Activated gamma-delta T cell treated with anti-CD3 and anti-CD28 coated beads, Interleukin-2, amount 50 U/mL, for 16 hours (primary cell): ENCODE measurements around the gene SH3D21.

Experiments used
- DNase-seq: peaks from one replicate; pipeline ENCODE4 v3.0.0-alpha.2; 2020; ENCODE audit warnings: low read depth

Gene SH3D21

DNA sequence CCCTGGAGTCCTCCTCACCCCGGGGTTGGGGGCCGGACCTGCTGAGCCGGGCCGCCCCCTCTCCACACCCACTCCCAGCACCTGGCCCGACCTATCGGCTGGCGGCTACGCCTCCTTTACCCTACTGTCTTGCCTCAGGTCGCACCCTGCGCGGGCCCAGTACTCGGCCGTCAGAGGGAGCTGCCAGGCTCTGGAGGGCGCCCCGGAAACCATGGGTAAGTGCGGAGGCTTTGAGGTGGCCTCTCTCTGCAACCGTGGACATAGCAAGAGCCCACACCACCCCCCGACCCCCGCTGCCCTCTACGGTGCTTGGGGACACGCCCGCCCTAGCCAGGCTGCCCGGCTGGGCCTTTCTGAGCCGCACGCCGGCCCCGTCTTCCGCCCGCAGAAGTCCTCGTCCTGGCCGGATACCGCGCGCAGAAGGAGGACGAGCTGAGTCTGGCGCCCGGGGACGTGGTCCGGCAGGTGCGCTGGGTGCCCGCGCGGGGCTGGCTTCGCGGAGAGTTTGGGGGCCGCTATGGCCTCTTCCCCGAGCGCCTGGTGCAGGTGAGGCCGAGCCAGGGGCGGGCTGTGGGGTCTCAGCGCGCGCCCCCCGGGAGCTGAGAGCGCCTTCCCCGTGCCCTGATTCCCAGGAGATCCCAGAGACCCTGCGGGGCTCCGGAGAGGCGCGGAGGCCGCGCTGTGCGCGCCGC is at the start of gene SH3D21:
SH3D21 (plus strand) TSS at position 159 of the 692 bp plus-strand sequence; CDS start at position 212, 53 bp downstream.
- no peak for DNase-seq

DNA sequence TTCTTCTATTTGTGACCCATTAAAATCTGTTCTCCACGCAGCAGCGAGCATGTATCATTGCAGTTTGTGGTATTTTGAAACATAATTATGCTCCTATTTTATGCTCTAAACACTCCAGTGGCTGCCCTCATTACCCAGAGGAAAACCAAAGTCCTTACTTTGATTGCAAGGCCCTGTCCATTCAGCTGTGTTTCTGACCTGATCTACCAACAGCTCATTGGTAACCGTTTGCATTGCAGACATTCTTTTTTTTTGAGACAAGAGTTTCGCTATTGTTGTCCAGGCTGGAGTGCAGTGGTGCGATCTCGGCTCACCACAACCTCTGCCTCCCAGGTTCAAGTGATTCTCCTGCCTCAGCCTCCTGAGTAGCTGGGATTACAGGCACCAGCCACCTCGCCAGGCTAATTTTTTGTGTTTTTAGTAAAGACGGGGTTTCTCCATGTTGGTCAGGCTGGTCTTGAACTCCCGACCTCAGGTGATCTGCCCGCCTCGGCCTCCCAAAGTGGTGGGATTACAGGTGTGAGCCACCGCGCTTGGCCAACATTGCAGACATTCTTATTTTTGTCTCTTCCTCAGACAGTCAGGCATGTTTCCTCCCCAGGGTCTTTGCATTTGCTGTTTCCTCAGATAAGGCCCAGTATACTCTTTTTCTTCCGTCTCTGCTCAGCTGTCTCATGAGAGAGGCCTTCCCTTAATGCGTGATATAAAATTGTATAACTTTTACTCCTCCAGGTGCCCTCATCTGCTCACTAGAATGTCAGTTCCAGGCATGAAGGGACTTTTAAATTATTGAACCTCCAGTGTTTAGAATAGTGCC is 49.4 kb upstream of the SH3D21 start:
- DNase-seq: no peak

GRCh38 chr1:36257375-36257767 is 48.8 kb upstream of the SH3D21 start:
- DNase-seq: no peak

DNA sequence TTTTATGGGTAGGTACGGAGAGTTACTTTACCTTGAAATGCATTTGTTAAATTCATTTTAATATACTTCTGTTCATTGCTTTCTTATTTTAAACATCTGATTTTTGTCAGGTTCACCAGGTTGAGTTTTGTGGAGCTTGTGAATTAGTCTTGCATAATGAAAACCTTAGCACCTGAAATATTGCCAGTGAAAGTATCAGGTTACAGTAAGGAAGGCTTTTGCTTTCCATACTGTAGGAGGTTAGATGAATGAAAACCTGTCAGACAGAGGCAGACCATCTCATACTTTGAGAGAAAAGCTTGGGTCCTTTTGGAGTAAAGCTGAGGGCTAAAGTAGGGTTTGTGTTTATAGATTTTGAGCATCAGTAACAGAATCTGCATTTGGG is 47.2 kb upstream of the SH3D21 start:
- DNase-seq: no peak

DNA sequence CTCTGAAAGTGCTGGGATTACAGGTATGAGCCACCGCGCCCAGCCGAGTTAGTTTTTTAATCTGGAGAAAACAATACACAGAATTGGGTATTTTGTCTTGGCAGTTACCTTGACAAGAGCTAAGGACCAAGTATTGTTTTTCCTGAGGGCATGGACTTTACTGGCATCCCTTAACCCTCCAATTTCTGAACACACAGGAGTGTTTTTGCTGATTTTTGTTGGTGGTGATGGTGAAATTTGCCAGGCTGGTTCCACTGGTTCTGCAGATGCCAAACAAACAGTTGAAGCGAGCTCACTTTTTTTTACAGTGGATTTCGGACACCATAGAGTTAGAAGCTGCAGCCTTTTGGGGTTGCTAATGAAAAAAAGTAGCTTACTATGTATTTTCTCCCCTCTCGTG is 37.2 kb upstream of the SH3D21 start:
- no peak for DNase-seq

DNA sequence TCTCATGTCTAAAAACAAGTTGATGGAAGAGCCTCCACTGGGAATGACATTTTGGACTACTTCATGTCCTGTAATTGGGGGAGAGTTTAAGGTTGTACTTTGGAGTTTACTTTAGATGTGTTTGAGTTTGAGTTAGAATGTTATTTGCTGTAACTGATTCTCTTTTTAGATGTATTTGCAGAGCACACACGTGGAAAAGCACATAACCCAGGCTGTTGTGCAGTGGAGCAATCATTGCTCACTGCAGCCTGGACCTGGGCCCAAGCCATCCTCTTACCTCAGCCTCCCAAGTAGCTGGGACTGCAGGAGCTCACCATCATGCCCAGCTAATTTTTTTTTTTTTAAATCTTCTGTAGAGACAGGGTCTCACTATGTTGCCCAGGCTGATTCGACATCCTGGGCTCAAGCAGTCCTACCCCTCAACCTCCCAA is 36.7 kb upstream of the SH3D21 start:
- no peak for DNase-seq

DNA sequence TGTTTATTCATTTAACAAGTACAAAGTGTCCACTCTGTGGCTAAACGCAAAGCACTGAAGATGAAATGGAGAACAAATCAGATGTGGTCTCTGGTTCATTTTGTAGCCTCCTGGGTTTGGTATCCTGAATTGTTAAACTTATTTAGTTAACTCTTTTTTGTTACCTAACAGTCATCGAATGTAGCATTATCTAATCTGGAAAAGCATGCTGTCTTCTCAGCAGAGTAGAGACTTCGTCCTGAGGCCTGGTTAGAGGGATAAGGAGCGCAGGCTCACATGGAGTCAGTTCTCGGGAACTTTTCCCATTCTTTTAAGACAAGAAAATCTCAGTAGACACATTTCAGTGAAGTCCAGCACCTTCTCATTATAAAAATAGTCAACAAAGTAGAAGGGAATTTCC is 33.1 kb upstream of the SH3D21 start:
- DNase-seq: no peak

GRCh38 chr1:36274201-36274600 is 32.0 kb upstream of the SH3D21 start:
- no peak for DNase-seq

DNA sequence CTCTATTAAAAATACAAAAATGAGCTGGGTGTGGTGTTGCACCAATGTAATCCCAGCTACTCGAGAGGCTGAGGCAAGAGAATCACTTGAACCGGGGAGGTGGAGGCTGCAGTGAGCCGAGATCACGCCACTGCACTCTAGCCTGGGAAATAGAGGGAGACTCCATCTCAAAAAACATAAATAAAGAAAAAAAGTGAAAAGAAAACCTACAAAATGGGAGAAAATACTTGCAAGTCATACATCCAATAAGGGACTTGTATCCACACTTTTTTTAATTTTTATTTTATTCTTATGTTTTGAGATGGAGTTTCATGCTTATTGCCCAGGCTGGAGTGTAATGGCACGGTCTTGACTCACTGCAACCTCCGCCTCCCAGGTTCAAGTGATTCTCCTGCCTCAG is 29.5 kb upstream of the SH3D21 start:
- DNase-seq: no peak

DNA sequence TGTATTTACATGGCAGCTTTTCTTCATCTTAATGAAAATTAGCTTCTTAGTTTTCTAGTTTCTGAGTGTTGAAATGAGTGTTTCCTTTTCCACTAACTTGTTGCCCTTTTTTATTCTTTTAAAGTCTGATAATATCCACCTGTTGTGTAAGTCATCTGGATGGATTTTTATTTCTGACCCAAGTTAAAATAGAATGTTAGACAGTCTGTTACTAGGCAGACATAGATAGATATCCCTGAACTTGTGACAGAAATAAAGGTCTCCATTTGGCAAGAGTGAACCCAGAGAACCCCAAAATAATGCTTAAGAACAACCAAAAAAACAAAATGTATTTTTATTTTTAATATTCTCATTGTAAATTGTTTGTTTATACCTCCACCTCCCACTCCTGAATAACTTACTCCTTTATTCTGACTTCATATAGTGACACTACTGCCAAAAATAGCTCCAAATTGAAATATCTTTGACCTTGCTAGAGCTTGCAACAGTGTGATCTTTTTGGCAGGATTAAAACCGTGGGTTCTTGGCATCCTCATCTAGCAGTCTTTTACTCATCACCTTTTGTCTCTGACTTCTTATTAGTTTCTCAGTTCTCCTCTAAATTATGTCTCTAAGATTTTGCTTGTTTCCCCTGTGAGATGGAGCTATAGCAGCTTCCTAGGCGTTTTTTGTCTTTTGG is 26.9 kb upstream of the SH3D21 start:
- DNase-seq: no peak

DNA sequence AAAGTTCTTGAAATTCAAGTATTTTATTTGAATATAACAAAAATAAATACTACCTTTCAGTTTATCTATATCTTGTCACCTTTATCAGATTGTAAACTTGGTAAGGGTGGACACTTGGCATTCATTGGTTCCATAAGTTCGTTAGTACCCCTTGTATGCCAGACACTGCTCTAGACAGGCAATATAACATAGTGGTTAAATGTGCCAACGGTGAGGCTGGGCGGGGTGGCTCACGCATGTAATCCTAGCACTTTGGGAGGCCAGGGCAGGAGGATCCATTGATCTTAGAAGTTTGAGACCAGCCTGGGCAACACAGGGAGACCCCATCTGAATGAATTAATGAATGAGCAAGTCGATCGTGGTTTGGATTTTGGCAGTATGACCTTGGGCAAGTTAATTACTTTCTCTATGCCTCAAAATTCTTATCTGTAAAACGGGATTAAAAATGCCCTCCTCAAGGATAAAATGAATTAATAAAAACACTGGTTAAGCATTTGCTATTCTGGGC is 26.3 kb upstream of the SH3D21 start:
- no peak for DNase-seq

GRCh38 chr1:36284061-36284460 is 22.1 kb upstream of the SH3D21 start:
- no peak for DNase-seq

GRCh38 chr1:36284517-36284916 is 21.7 kb upstream of the SH3D21 start:
- no peak for DNase-seq

GRCh38 chr1:36285443-36286101 is 20.6 kb upstream of the SH3D21 start:
- peak; percentile 47 for DNase-seq

DNA sequence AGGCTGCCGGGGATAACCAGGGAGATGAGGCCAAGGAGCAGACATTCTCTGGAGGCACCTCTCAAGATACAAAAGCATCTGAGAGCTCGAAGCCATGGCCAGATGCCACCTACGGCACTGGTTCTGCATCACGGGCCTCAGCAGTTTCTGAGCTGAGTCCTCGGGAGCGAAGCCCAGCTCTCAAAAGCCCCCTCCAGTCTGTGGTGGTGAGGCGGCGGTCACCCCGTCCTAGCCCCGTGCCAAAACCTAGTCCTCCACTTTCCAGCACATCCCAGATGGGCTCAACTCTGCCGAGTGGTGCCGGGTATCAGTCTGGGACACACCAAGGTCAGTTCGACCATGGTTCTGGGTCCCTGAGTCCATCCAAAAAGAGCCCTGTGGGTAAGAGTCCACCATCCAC is 19.4 kb upstream of the SH3D21 start:
- no peak for DNase-seq

GRCh38 chr1:36287595-36287994 is 18.6 kb upstream of the SH3D21 start:
- DNase-seq: no peak

- DNase-seq: no peak
Measured at GRCh38 chr1:36295390-36295789, 10.8 kb upstream of the SH3D21 start.

DNA sequence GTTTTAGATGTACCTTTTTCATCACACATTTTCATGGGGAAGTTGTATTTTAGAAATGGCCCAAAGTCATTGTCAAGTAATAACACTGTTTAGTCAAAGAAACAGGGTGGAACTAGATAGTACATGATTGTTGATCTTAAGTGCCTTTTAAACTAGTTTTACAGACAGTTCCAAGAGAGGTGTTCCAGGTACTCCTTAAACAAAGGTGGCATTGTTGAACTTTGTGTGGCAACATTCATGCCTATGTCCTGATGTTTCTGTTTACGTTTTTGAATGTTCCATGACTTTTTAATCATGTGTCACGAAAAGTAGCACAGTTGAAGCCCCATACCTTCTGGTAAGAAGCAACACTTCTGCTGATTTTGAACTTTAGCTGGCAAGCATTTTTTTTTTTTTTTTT is 9.1 kb upstream of the SH3D21 start:
- DNase-seq: no peak

DNA sequence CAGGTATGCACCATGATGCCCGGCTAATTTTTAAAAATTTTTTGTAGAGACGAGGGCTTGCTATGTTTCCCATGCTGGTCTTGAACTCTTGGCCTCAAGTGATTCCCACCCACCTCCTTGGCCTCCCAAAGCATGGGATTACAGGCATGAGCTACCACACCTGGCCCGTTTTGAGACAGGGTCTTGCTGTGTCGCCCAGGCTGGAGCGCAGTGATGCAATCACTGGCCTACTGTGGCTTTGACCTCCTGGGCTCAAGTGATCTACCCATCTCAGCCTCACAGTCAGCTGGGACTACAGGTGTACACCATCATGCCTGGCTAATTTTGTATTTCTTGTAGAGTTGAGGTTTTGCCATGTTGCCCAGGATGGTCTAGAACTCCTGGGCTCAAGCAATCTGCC is 7.5 kb upstream of the SH3D21 start:
- no peak for DNase-seq

DNA sequence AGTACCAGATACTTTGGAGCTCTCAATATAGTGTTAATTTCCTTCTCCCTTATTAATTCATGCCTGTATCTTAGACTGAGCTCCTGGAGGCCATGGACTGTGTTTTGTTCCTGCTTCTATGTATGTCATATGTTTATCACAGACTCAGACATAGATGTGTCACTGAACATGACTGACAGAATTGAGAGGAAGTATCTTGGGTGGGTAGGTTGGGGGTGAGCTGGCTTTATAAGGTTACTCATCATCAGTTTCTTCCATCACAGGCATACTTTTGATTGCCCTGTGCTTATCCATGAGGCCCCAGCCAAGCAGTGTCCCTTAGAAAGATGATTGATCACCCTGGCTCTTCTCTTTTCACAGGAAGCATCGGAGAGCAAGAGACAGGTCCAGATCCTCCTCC is 5.6 kb upstream of the SH3D21 start:
- DNase-seq: no peak

- DNase-seq: no peak
Measured at GRCh38 chr1:36301220-36301619, 4.9 kb upstream of the SH3D21 start.

DNA sequence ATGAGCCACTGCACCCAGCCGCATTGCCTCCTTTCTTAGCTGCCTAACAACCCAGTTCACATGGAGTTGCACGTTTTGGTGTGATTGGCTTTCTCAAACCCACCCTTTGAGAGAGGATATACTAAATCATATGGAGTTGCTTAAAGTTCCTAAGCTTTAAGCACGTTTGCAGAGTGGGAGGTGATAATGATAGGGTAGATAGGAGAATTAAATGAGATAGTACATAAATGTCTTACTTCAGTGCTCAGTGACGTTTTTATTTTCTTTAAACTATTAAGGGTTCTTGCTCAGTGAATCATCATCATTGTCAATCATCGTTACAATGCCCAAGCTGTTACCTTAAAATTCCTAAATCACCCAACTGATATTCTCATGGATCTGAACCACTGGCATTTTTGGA is 2.9 kb upstream of the SH3D21 start:
- DNase-seq: no peak
